ENCODE measurements around the gene ST3GAL6.
"Not testable (repeated sequence)": the region's sequence is repeated elsewhere in the genome, so short reads cannot be mapped to it uniquely, and the experiment has no call there.

ST3GAL6 gene

DNA sequence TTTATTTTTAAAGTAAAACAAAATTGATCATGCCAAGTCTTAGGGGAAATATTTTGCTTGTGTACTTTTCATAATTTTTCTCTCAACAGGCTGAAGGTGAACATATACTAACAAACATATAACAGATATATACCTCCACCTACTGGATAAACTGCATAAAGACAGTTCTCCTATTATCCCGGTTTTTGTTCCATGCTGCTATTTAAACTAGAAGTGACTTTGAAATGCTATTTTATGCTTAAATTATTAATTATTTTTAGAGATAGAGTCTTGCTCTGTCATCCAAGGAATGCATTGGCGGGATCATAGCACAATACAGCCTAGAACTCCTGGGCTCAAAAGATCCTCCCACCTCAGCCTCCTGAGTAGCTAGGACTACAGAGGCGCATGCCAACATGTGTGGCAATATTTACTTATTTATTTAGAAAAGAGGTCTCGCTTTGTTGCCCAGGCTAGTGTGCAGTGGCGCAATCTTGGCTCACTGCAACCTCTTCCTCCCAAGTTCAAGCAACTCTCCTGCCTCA lies 49.8 kb downstream of the ST3GAL6 start:
- H3K27me3 Mint-ChIP-seq = no peaks in the 10 kb centered on the region
- no peaks in the 10 kb centered on the region for H3K9me3 Mint-ChIP-seq
- no peak overlapping the region for H3K4me3 Mint-ChIP-seq
- H3K27ac Mint-ChIP-seq = no peak overlapping the region
- DNase-seq = no peak
- no peak for ATAC-seq
- H3K4me1 Mint-ChIP-seq = peaks cover 3% of the 10 kb centered on the region
- no peaks in the 10 kb centered on the region for H3K36me3 Mint-ChIP-seq (ENCODE audit: low read depth)

DNA sequence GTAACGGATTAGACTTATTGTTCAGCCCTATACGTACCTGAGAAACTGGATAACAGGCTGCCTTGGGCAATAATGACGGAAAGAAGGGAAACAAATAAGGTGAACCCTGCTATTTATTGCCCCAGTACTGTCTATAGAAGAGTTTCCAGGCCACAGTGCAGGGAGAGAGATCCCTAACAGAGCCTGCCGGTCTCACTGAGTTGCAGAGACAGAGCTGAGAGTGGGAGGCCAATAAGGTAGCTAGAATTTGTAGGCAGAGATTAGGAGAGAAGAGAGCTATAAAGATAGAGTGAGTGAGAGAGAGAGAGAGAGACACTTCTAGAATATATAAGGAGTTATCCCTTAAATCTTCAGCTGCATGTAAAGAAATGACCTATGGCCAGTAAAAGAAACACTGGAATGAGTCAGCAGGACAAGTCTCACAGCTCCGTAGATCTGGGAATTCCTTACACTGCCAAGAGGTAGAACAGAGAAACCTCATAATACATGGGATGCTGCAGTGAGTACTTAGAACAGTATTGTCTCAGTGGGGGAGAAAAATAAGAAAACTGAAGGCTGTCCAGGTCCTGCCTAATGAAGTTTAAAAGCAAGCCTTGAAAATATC lies 51.8 kb downstream of the ST3GAL6 start:
- Mint-ChIP-seq H3K4me1 (no peaks in the 10 kb centered on the region), H3K4me3 (no peak overlapping the region), H3K27ac (no peak overlapping the region), H3K36me3 (ENCODE audit: low read depth) (no peaks in the 10 kb centered on the region), H3K27me3 (no peaks in the 10 kb centered on the region), H3K9me3 (no peaks in the 10 kb centered on the region)
- ATAC-seq (no peak), DNase-seq (no peak)

DNA sequence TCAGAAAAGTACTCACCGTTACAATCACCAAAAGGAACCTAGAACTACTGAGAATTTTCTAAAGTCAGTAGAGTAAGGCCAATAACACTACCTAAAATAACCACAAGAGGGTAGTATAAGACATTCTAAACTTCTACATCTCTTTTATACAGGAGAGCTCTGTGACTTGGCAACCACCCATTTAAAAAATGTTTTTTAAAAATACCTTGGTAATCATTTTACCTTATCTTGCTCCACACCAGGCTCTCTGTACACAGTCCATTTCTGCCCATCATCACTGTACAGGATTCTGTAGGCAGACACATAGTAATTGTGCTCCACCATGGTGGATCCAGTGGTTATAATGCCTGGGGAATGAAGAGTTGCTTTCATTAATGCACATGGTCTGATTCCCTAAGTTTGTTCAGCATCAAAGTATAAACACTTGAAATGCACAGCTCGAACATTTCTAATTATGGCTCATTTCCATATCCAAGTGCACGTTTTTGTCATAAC lies 54.5 kb downstream of the ST3GAL6 start:
- no peak overlapping the region for H3K4me3 Mint-ChIP-seq
- no peaks in the 10 kb centered on the region for H3K36me3 Mint-ChIP-seq (ENCODE audit: low read depth)
- H3K9me3 Mint-ChIP-seq = no peaks in the 10 kb centered on the region
- peak; percentile 63 for ATAC-seq
- H3K4me1 Mint-ChIP-seq = no peaks in the 10 kb centered on the region
- H3K27ac Mint-ChIP-seq = no peak overlapping the region
- H3K27me3 Mint-ChIP-seq = no peaks in the 10 kb centered on the region
- no peak for DNase-seq

DNA sequence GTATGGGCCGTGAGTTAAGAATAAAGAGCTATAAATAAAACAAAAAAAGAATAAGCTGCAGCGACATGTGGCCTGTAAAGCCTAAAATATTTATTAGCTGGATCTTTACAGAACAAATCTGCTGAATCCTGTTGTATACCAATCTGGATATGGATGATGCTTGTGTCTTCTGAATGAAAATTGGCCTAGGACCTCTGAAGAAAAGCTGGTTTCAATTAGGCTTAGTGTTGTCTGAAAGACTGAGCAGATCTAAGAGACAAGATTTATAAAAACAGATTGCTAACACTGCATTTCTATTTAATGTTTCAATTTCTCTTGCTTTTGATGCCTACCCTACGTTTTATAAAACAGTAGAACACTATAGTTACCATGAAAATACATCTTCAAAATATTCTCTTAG lies 57.9 kb downstream of the ST3GAL6 start:
- ATAC-seq (no peak), DNase-seq (no peak)
- H3K9me3 Mint-ChIP-seq = no peaks in the 10 kb centered on the region
- H3K4me3 Mint-ChIP-seq = no peak overlapping the region
- H3K4me1 Mint-ChIP-seq = no peaks in the 10 kb centered on the region
- no peak overlapping the region for H3K27ac Mint-ChIP-seq
- no peaks in the 10 kb centered on the region for H3K36me3 Mint-ChIP-seq (ENCODE audit: low read depth)
- no peaks in the 10 kb centered on the region for H3K27me3 Mint-ChIP-seq

DNA sequence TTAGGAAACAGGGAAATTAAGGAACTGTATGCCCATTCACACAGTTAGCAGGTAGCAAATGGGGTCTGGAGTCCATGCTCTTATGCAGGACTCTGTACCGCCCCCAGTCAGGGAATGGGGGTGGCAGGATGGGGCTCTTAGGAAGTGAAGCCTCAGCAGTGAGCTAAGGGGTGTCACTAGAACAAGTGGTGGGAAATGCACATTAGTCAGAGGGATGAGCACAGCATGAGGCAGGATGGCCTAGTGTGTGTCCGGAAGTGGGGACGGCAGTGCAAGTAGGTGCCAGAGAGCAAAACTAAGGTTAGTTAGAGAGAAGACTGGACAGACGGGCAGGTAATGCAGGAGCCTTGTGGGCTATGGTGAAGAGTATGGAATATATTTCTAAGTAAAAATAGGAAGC lies 60.7 kb downstream of the ST3GAL6 start:
- no peak overlapping the region for H3K27ac Mint-ChIP-seq
- DNase-seq (no peak), ATAC-seq (no peak)
- H3K4me3 Mint-ChIP-seq = no peak overlapping the region
- no peaks in the 10 kb centered on the region for H3K4me1 Mint-ChIP-seq
- no peaks in the 10 kb centered on the region for H3K27me3 Mint-ChIP-seq
- H3K36me3 Mint-ChIP-seq (ENCODE audit: low read depth) = no peaks in the 10 kb centered on the region
- no peaks in the 10 kb centered on the region for H3K9me3 Mint-ChIP-seq

DNA sequence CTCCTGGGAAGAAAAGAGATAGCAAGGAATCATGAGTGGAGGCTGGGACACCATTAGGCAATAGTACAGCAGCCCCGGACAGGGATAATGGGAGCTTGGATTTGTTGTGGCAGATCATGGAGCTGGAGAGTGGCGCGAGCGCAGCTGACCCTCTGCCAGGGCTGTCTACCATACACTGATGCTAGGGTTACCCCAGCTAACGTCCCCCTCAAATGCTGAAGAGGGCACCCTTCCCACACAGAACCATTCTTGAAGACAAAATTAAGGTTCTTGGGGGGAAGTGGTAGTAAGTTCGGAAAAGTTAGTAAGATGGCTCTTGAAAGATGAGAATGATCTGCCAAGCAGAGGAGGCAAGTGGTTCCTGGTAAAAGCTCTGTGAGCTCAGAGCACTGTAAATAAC lies 61.1 kb downstream of the ST3GAL6 start:
- Mint-ChIP-seq H3K36me3 (ENCODE audit: low read depth) (no peaks in the 10 kb centered on the region), H3K27ac (no peak overlapping the region), H3K27me3 (no peaks in the 10 kb centered on the region), H3K4me3 (no peak overlapping the region), H3K9me3 (no peaks in the 10 kb centered on the region), H3K4me1 (no peaks in the 10 kb centered on the region)
- ATAC-seq (no peak), DNase-seq (no peak)

DNA sequence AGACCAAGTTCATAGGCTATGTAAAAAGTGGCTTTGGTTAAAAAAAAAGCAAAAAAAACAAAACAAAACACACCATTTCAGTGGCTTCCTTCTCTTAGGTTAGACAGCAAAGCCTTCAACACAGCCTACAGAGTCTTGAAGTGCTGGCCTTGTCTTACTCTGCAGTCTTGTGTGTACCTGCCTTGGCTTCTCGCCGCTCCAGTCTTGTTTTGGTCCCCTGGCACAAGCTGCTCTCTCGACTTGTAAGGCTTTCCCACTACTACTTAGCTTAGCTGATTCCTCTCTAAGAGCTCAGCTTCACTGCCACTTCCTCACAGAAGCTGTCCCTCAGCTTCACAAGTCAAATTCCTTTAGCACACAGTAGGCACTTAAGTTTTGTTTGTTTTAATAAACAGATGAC lies 63.0 kb downstream of the ST3GAL6 start:
- H3K36me3 Mint-ChIP-seq (ENCODE audit: low read depth) = no peaks in the 10 kb centered on the region
- H3K27me3 Mint-ChIP-seq = no peaks in the 10 kb centered on the region
- H3K27ac Mint-ChIP-seq = no peak overlapping the region
- H3K4me3 Mint-ChIP-seq = no peak overlapping the region
- H3K4me1 Mint-ChIP-seq = no peaks in the 10 kb centered on the region
- DNase-seq (no peak), ATAC-seq (no peak)
- no peaks in the 10 kb centered on the region for H3K9me3 Mint-ChIP-seq

DNA sequence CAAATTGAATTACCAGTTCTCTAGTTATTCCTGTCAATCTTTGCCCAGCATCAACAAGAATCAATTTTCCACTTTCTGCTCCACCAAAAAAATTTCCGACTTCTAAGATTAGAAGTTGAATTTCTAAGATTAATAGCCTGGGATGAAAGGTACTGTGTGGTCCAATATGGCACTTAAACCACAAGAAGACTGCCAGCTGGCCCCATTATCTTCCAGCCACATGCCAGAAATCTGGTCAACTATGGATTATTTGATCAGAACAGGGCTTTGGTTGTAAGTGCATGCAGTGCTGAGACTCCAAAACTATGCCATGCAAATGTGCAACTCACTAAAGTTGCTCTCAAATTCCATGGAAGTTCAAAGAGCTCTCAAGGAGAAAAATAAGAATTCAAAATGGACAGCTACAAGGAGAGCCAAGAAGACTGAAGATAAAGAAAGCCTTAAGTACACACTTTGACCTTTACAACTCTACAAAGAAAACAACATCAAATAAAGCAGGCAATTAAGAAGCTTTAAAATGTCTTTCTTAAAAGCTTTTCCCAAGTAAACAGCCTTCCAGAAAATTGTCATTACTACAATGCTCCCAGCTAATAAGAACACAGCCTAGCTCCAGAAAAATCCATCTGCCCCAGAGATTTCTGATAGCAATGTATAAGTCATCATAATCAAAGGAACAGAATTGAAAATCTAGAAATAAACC lies 64.2 kb downstream of the ST3GAL6 start:
- Mint-ChIP-seq H3K27ac (no peak overlapping the region), H3K36me3 (ENCODE audit: low read depth) (no peaks in the 10 kb centered on the region), H3K4me3 (no peak overlapping the region), H3K27me3 (no peaks in the 10 kb centered on the region), H3K9me3 (peaks cover 8% of the 10 kb centered on the region), H3K4me1 (no peaks in the 10 kb centered on the region)
- no peak for ATAC-seq
- no peak for DNase-seq

DNA sequence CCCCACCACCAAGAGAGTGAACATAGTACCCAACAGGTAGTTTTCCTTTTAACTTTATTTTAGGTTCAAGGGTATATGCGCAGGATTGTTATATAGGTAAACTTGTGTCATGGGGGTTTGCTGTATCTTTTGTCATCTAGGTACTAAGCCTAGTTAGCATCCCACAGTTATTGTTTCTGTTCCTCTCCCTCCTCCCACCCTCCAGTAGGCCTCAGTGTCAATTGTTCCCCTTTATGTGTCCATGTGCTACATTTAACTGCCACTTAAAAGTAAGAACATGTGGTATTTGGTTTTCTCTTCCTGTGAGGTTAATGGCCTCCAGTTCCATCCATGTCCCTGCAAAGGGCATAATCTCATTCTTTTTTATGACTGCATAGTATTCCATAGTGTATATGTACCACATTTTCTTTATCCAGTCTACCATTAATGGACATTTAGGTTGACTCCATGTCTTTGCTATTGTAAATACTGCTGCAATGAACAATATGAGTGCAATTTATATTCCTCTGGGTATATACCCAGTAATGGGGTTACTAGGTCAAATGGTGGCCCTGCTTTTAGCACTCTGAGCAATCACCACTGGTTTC lies 66.2 kb downstream of the ST3GAL6 start:
- no peak overlapping the region for H3K4me3 Mint-ChIP-seq
- no peaks in the 10 kb centered on the region for H3K36me3 Mint-ChIP-seq (ENCODE audit: low read depth)
- H3K9me3 Mint-ChIP-seq = peaks cover 8% of the 10 kb centered on the region
- no peaks in the 10 kb centered on the region for H3K4me1 Mint-ChIP-seq
- DNase-seq (no peak), ATAC-seq (no peak)
- H3K27me3 Mint-ChIP-seq = no peaks in the 10 kb centered on the region
- H3K27ac Mint-ChIP-seq = no peak overlapping the region

DNA sequence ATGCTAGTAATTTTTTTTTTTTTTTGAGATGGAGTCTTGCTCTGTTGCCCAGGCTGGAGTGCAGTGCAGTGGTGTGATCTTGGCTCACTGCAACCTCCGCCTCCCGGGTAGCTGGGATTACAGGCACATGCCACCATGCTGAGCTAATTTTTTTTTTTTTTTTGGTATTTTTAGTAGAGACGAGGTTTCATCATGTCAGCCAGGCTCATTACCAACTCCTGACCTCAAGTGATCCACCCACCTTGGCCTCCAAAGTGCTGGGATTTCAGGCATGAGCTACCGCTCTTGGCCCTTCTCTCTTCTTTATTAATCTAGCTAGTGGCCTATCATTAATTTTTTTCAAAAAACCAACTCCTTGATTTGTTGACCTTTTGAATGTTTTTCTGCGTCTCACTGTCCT lies 67.9 kb downstream of the ST3GAL6 start:
- not testable (repeated sequence) for H3K9me3 Mint-ChIP-seq; DNase-seq; H3K27ac Mint-ChIP-seq; H3K36me3 Mint-ChIP-seq (ENCODE audit: low read depth); H3K4me3 Mint-ChIP-seq; H3K27me3 Mint-ChIP-seq; ATAC-seq; H3K4me1 Mint-ChIP-seq

DNA sequence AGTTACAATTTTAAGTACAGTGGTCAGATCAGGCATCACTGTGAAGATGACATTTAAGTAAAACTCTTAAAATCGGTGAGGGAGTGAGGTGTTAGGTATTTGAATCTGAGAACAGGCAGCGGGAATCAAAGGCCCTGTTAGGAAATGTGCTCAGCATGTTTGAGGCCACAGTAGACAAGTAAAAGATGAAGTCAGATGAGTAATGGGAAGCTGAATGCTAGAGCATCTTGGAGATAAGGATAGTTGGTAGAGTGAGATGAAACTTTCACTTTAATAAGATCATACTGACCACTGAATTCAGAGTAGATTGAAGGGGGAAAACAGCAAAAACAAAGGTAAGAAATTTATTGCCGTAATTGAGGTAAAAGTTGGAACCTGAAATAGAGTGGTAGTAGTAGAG lies 76.7 kb downstream of the ST3GAL6 start:
- no peak overlapping the region for H3K27ac Mint-ChIP-seq
- no peaks in the 10 kb centered on the region for H3K9me3 Mint-ChIP-seq
- no peaks in the 10 kb centered on the region for H3K4me1 Mint-ChIP-seq
- DNase-seq (no peak), ATAC-seq (no peak)
- H3K27me3 Mint-ChIP-seq = no peaks in the 10 kb centered on the region
- H3K4me3 Mint-ChIP-seq = no peak overlapping the region
- peaks cover 2% of the 10 kb centered on the region for H3K36me3 Mint-ChIP-seq (ENCODE audit: low read depth)

DNA sequence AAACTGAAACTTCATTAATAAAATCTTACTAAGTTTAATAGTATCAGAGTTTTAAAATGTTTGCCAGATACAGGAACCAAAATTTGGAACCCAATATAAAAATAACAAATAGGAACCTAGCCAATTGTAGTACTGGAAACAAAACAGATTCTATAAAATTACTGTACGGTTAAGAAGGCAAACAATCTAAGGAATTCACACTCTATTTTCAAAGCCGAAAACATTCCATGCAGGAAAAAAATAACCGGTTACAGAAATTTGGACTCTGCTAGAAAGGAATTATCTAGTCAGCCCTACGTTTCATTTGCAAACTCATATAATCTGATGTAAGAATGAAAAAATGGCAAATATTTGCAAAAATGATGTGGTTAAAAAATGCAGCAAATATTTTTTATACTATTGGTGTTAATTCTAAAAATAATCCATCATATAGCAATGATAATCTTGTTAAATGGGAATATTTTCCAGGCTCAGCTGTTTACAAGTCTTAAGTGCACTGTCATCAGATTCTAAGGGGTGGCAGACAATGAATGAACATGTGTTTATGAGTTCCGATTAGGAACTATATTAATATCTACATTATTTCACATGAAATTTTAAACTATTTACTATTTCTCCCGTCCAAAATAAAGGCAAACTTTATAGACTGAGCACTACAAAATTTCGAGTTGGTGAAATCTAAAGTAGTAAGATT lies 80.3 kb downstream of the ST3GAL6 start:
- no peak overlapping the region for H3K4me3 Mint-ChIP-seq
- H3K27ac Mint-ChIP-seq = no peak overlapping the region
- ATAC-seq (no peak), DNase-seq (no peak)
- H3K36me3 Mint-ChIP-seq (ENCODE audit: low read depth) = peaks cover 3% of the 10 kb centered on the region
- no peaks in the 10 kb centered on the region for H3K27me3 Mint-ChIP-seq
- no peaks in the 10 kb centered on the region for H3K4me1 Mint-ChIP-seq
- H3K9me3 Mint-ChIP-seq = no peaks in the 10 kb centered on the region

Measured in activated naive CD8-positive, alpha-beta T cell treated with anti-CD3 and anti-CD28 coated beads, Interleukin-2, amount 50 U/mL, for 24 hours (primary cell).